ENCODE measurements around the gene TFDP2.
A peak's percentile ranks its signal among the peaks of the same experiment; 100 is the strongest.

TFDP2 gene

GRCh38 chr3:142031575-142031974 is 117.8 kb downstream of the TFDP2 start:
- DNase-seq (ENCODE audit: low read depth): no peak
- no peak overlapping the region for H3K4me3 ChIP-seq (ENCODE audit: low read depth, low read length)
- TF ChIP-seq, protein P1, sequence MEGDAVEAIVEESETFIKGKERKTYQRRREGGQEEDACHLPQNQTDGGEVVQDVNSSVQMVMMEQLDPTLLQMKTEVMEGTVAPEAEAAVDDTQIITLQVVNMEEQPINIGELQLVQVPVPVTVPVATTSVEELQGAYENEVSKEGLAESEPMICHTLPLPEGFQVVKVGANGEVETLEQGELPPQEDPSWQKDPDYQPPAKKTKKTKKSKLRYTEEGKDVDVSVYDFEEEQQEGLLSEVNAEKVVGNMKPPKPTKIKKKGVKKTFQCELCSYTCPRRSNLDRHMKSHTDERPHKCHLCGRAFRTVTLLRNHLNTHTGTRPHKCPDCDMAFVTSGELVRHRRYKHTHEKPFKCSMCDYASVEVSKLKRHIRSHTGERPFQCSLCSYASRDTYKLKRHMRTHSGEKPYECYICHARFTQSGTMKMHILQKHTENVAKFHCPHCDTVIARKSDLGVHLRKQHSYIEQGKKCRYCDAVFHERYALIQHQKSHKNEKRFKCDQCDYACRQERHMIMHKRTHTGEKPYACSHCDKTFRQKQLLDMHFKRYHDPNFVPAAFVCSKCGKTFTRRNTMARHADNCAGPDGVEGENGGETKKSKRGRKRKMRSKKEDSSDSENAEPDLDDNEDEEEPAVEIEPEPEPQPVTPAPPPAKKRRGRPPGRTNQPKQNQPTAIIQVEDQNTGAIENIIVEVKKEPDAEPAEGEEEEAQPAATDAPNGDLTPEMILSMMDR (conservative IDR thresholded peaks at IDR 0.05; ENCODE audit: low read depth, low read length): no peak

GRCh38 chr3:142029791-142030190 is 119.6 kb downstream of the TFDP2 start:
- no peak for DNase-seq (ENCODE audit: low read depth)
- no peak overlapping the region for H3K4me3 ChIP-seq (ENCODE audit: low read depth, low read length)
- TF ChIP-seq, protein P1 (conservative IDR thresholded peaks at IDR 0.05; ENCODE audit: low read depth, low read length): no peak

GRCh38 chr3:142029052-142029642 is 120.2 kb downstream of the TFDP2 start:
- H3K4me3 ChIP-seq (ENCODE audit: low read depth, low read length): no peak overlapping the region
- no peak for DNase-seq (ENCODE audit: low read depth)
- TF ChIP-seq, protein P1 (conservative IDR thresholded peaks at IDR 0.05; ENCODE audit: low read depth, low read length): no peak

- peak; percentile 92 for DNase-seq (ENCODE audit: low read depth)
- TF ChIP-seq, protein P1 (conservative IDR thresholded peaks at IDR 0.05; ENCODE audit: low read depth, low read length): no peak
- H3K4me3 ChIP-seq (ENCODE audit: low read depth, low read length): peak overlapping the region; percentile 62
Measured at GRCh38 chr3:142028243-142028777, 121.0 kb downstream of the TFDP2 start.

DNA sequence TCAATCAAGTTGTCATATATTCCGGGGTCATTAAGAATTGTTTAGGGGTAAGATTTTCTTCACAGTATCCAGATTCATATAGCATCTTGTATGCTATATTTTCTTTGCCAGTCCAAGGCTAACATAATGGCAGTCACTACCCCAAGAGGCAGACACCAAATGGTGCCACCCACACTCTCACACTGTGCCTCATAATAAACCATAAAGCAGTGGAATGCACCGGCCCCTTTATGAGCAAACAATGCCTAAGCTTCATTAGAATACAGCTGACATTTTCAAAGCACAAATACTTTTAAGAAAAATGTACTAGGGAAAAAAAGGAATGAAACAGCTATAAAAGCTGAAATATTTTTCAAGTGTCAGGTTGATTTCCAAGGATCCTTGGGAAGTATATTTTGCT is 121.6 kb downstream of the TFDP2 start:
- DNase-seq (ENCODE audit: low read depth): peak; percentile 43
- peak overlapping the region; percentile 62 for H3K4me3 ChIP-seq (ENCODE audit: low read depth, low read length)
- TF ChIP-seq, protein P1 (conservative IDR thresholded peaks at IDR 0.05; ENCODE audit: low read depth, low read length): no peak

- TF ChIP-seq, protein P1 (conservative IDR thresholded peaks at IDR 0.05; ENCODE audit: low read depth, low read length): no peak
- DNase-seq (ENCODE audit: low read depth): peak; percentile 29
- peak overlapping the region; percentile 62 for H3K4me3 ChIP-seq (ENCODE audit: low read depth, low read length)
Measured at GRCh38 chr3:142027300-142027699, 122.0 kb downstream of the TFDP2 start.

- TF ChIP-seq, protein P1 (conservative IDR thresholded peaks at IDR 0.05; ENCODE audit: low read depth, low read length): no peak
- H3K4me3 ChIP-seq (ENCODE audit: low read depth, low read length): no peak overlapping the region
- DNase-seq (ENCODE audit: low read depth): no peak
Measured at GRCh38 chr3:142026333-142026732, 123.0 kb downstream of the TFDP2 start.
